K562 (cell line): ENCODE measurements around the gene FBXO28. TPM values are rescaled to one million over a fixed set of nuclear protein-coding genes. Genes with fewer than 3 reads are reported as not detected.

Source experiments
- ATAC-seq: fragments of 200-7000 bp; cut with Tn5 transposase; 3 replicates; pipeline ENCODE4 v1.9.1; 2020; ENCODE audit warnings: moderate library complexity
- BruUV-seq: library from RNA; stranded (reverse); fragments of 400-500 nt; replicated peaks from 2 replicates; lab custom pipeline; 2021; lab: Mats Ljungman, UMichigan
- CTCF ChIA-PET: fragments of 300-600 bp; formaldehyde crosslinking; extraction: SDS; loops from one replicate; lab custom pipeline; 2021; ENCODE audit warnings: low intra/inter-chr PET ratio; lab: Yijun Ruan, JAX
- POLR2A ChIA-PET: fragments of 300-600, 350-650 bp; sonication (Branson Sonifier 250); formaldehyde crosslinking; extraction: SDS; loops from one replicate; lab custom pipeline; 2021; ENCODE audit warnings: antibody characterized with exemption, inconsistent platforms; lab: Yijun Ruan, JAX
- DNase-seq, 4 experiments: peaks; one replicate each; pipeline versions ENCODE4 v3.0.0 to v3.0.0-alpha.2; 2011 to 2018; ENCODE audit warnings: low spot score in 3 of 4, mixed read lengths in 3 of 4; ENCODE audit errors: extremely low read depth in 1 of 4
- FAIRE-seq: peaks from 2 replicates; lab custom pipeline; 2011; peaks lifted over from hg19 to GRCh38; lab: Jason Lieb, UNC
- H2AFZ ChIP-seq: 2 replicates; pipeline ENCODE4 v1.6.0; 2011; ENCODE audit warnings: low read depth, low read length, control low read depth, inconsistent platforms
- H3K27ac ChIP-seq: fragments of 200-600 bp; 3 replicates; pipeline ENCODE4 v1.8.0; 2011; ENCODE audit warnings: low read depth, mild to moderate bottlenecking, control low read depth, inconsistent platforms, low read length, moderate library complexity, mixed read lengths; ENCODE audit errors: extremely low read depth
- H3K27me3 ChIP-seq, 2 experiments: fragments of 300-600 bp in 1 of 2; 2 replicates in 1 of 2; 3 replicates in 1 of 2; pipeline versions ENCODE4 v1.6.0 to v1.8.0; 2011; ENCODE audit warnings: inconsistent platforms in 2 of 2, low read length in 2 of 2, mild to moderate bottlenecking in 1 of 2, mixed read lengths in 1 of 2, moderate library complexity in 1 of 2; ENCODE audit not compliant: control insufficient read depth in 2 of 2, insufficient read depth in 2 of 2
- H3K36me3 ChIP-seq: fragments of 300-600 bp; 3 replicates; pipeline ENCODE4 v1.8.0; 2011; ENCODE audit warnings: mild to moderate bottlenecking, low read length, inconsistent platforms; ENCODE audit not compliant: control insufficient read depth, insufficient read depth
- H3K4me1 ChIP-seq, 2 experiments: fragments of 200-600 bp in 1 of 2; replicated peaks in 1 of 2; 2 replicates in 1 of 2; 3 replicates in 1 of 2; pipeline versions ENCODE4 v1.5.1 to v1.8.0; 2011; ENCODE audit warnings: inconsistent platforms in 2 of 2, low read length in 2 of 2, mild to moderate bottlenecking in 1 of 2, mixed read lengths in 1 of 2, moderate library complexity in 1 of 2; ENCODE audit not compliant: control insufficient read depth in 2 of 2, insufficient read depth in 2 of 2
- H3K4me2 ChIP-seq: 2 replicates; pipeline ENCODE4 v1.6.1; 2011; ENCODE audit warnings: low read length, control low read depth, inconsistent platforms, mixed read lengths; ENCODE audit not compliant: insufficient read depth
- H3K4me3 ChIP-seq: fragments of 200-600 bp; sonication (generic), shearing (Covaris generic); 2 replicates; pipeline ENCODE4 v1.5.1; 2016; ENCODE audit warnings: control low read depth, inconsistent platforms
- H3K79me2 ChIP-seq: fragments of 200-600 bp; 3 replicates; pipeline ENCODE4 v1.8.0; 2011; ENCODE audit warnings: low read length, inconsistent platforms; ENCODE audit not compliant: control insufficient read depth, insufficient read depth
- H3K9ac ChIP-seq, 2 experiments: 2 replicates each; pipeline versions ENCODE4 v1.6.0 to v1.6.1; 2011; ENCODE audit warnings: low read depth in 2 of 2, low read length in 2 of 2, control low read depth in 1 of 2, inconsistent platforms in 1 of 2, mild to moderate bottlenecking in 1 of 2, mixed read lengths in 1 of 2; ENCODE audit not compliant: insufficient read depth in 1 of 2
- H3K9me1 ChIP-seq: one replicate; pipeline ENCODE4 v1.6.0; 2011; ENCODE audit warnings: inconsistent platforms, mild to moderate bottlenecking, low read length, moderate library complexity; ENCODE audit not compliant: control insufficient read depth, insufficient read depth
- H3K9me3 ChIP-seq: replicated peaks from 2 replicates; pipeline ENCODE4 v1.5.1; 2011; ENCODE audit warnings: low read depth, low read length, inconsistent platforms; ENCODE audit not compliant: control insufficient read depth, insufficient read depth
- H4K20me1 ChIP-seq: replicated peaks from 2 replicates; pipeline ENCODE4 v1.6.1; 2011; ENCODE audit warnings: low read length, inconsistent platforms, mixed read lengths; ENCODE audit not compliant: control insufficient read depth, insufficient read depth
- SMARCC2 ChIP-seq: fragments of 450-650 bp; IDR thresholded peaks from 2 replicates; pipeline ENCODE4 v1.6.1; 2017; ENCODE audit warnings: antibody characterized with exemption, moderate library complexity, mild to moderate bottlenecking, low read depth
- ZBTB33 ChIP-seq: sonication (generic); formaldehyde crosslinking; IDR thresholded peaks from 2 replicates; pipeline ENCODE4 v1.8.1; 2023; ENCODE audit warnings: mild to moderate bottlenecking, missing genetic modification reagents
- ZNF395 ChIP-seq: fragments of 200-800 bp; sonication (Bioruptor generic); IDR thresholded peaks from 2 replicates; pipeline ENCODE4 v1.6.1; 2017; ENCODE audit warnings: missing genetic modification characterization, missing compliant biosample characterization
- WGBS: fragments of 100-300 bp; shearing (Covaris generic); methylation state at CpG from one replicate; pipeline ENCODE4 v1.1.6; 2016; ENCODE audit warnings: low coverage, mixed read lengths; ENCODE audit not compliant: insufficient coverage; ENCODE audit errors: missing lambda C conversion rate; 5-methylcytosine and 5-hydroxymethylcytosine counted together
- in situ Hi-C: fragments of 300-500 bp; cut with MboI; formaldehyde crosslinking; loops from 4 replicates; pipeline ENCODE4 v1.15.0; 2018; ENCODE audit warnings: inconsistent platforms, mixed read lengths
- intact Hi-C: fragments of 100-400 bp; cut with micrococcal nuclease; formaldehyde crosslinking; loops from 2 replicates; pipeline ENCODE4 v1.14.2; 2022
- polyA plus RNA-seq, 8 experiments: library from polyadenylated mRNA; depleted of rRNA in 4 of 8; stranded (reverse) in 5 of 8; unstranded in 3 of 8; fragments of >200 nt; fragmentation: Nextera tagmentation in 2 of 8; fragmentation: Illumina TruSeq in 1 of 8; extraction: Ambion mirVana in 2 of 8; extraction: Trizol in 1 of 8; gene quantifications; 2 replicates each; pipeline versions ENCODE4 v1.2.1 to v1.2.3, GENCODE V29; 2011 to 2014; ENCODE audit warnings: inconsistent platforms in 1 of 8, missing spikeins in 1 of 8
- total RNA-seq, 7 experiments: library from RNA; depleted of rRNA in 6 of 7; stranded (reverse); fragments of >200 nt in 6 of 7; fragmentation: Illumina TruSeq in 2 of 7; extraction: Trizol in 2 of 7; gene quantifications; 2 replicates each; pipeline versions ENCODE4 v1.2.1 to v1.2.3, GENCODE V29; 2011 to 2021; ENCODE audit warnings: low replicate concordance in 1 of 7

The FBXO28 gene
- total and polyA plus RNA-seq, 9 of the 15 experiments (the other 6 are each of a cell fraction or from before 2014, with no cell fraction given) = 4.1 to 34.8 (median 25.3) TPM

GRCh38 chr1:224162768-224163167 lies 48.9 kb downstream of the FBXO28 start:
- in situ Hi-C loops = no loop called here
- H3K27me3 ChIP-seq = no peaks in the 10 kb centered on the region
- H4K20me1 ChIP-seq = no peaks in the 10 kb centered on the region
- H3K27ac ChIP-seq = no peak overlapping the region
- peaks cover 37% of the 10 kb centered on the region for H3K36me3 ChIP-seq
- TF ChIP-seq ZNF395 (CRISPR knock-in tag) (no peak), SMARCC2 (no peak), ZBTB33 (CRISPR knock-in tag) (peak; percentile 77; the same call in 1 of the 2 replicates)
- TF ChIP-seq, all 486 proteins: peak for 1
- H3K4me2 ChIP-seq = no peak overlapping the region
- H3K9me3 ChIP-seq = no peaks in the 10 kb centered on the region
- no TSS peak for BruUV-seq
- H3K4me3 ChIP-seq = no peak overlapping the region
- intact Hi-C loops = no loop called here
- DNase-seq = no peak
- no peaks in the 10 kb centered on the region for H3K79me2 ChIP-seq
- no peak for FAIRE-seq
- H3K9me1 ChIP-seq = no peaks in the 10 kb centered on the region
- H3K9ac ChIP-seq = no peak overlapping the region
- no peak overlapping the region for H2AFZ ChIP-seq
- 92% methylated on average over 8 of the region's 8 CpGs for WGBS
- ATAC-seq = no peak
- ChIA-PET POLR2A (interaction anchor here (0.5 to 1.2 kb wide), 4 partner anchors 9 to 167 kb away, joined by 3 to 7 read pairs (median 3); partner anchors contain the start of gene NVL), CTCF (no interaction called here)
- peaks cover 4 to 17% of the 10 kb centered on the region in 2 experiments; a peak in 4 of 5 replicates for H3K4me1 ChIP-seq
